IPS-18a (cell line): ENCODE measurements around the gene CBFA2T2.
"Not testable (repeated sequence)": the region's sequence is repeated elsewhere in the genome, so short reads cannot be mapped to it uniquely, and the experiment has no call there.

Experiments
- H3K27ac ChIP-seq: one replicate; pipeline ENCODE4 v1.5.1; 2013; ENCODE audit warnings: low read length
- H3K27me3 ChIP-seq: one replicate; pipeline ENCODE4 v1.6.1; 2013; ENCODE audit warnings: mild to moderate bottlenecking, low read length; ENCODE audit not compliant: control insufficient read depth, insufficient read depth
- H3K36me3 ChIP-seq: one replicate; pipeline ENCODE4 v1.6.1; 2013; ENCODE audit warnings: low read depth, low read length; ENCODE audit not compliant: control insufficient read depth
- H3K4me1 ChIP-seq: one replicate; pipeline ENCODE4 v1.6.1; 2013; ENCODE audit warnings: low read depth, low read length; ENCODE audit not compliant: control insufficient read depth
- H3K4me3 ChIP-seq: one replicate; pipeline ENCODE4 v1.5.1; 2013; ENCODE audit warnings: low read length
- H3K9ac ChIP-seq: one replicate; pipeline ENCODE4 v1.6.1; 2013; ENCODE audit warnings: mild to moderate bottlenecking, low read length, moderate library complexity
- H3K9me3 ChIP-seq: one replicate; pipeline ENCODE4 v1.6.1; 2013; ENCODE audit warnings: low read depth, low read length; ENCODE audit not compliant: control insufficient read depth

The CBFA2T2 gene

GRCh38 chr20:33490934-33491656 is 1.2 kb downstream of the CBFA2T2 start:
- H3K9me3 ChIP-seq, result no peaks in the 10 kb centered on the region
- H3K36me3 ChIP-seq, result no peaks in the 10 kb centered on the region
- peak overlapping the region; percentile 86 for H3K4me3 ChIP-seq
- no peak overlapping the region for H3K27ac ChIP-seq
- peak overlapping the region; percentile 61 for H3K9ac ChIP-seq
- H3K4me1 ChIP-seq, result no peaks in the 10 kb centered on the region
- no peaks in the 10 kb centered on the region for H3K27me3 ChIP-seq

- Histone ChIP-seq H3K9me3 (no peaks in the 10 kb centered on the region), H3K4me3 (no peak overlapping the region), H3K36me3 (no peaks in the 10 kb centered on the region), H3K27me3 (no peaks in the 10 kb centered on the region), H3K9ac (no peak overlapping the region), H3K27ac (no peak overlapping the region), H3K4me1 (no peaks in the 10 kb centered on the region)
Observed at GRCh38 chr20:33493076-33493766, 3.3 kb downstream of the CBFA2T2 start.

GRCh38 chr20:33496776-33497175 is 6.9 kb downstream of the CBFA2T2 start:
- not testable (repeated sequence) for H3K9me3 ChIP-seq, H3K4me3 ChIP-seq, H3K27me3 ChIP-seq, H3K9ac ChIP-seq, H3K27ac ChIP-seq, H3K36me3 ChIP-seq, H3K4me1 ChIP-seq

GRCh38 chr20:33499355-33499754 is 9.5 kb downstream of the CBFA2T2 start:
- H3K36me3 ChIP-seq, result no peaks in the 10 kb centered on the region
- no peak overlapping the region for H3K4me3 ChIP-seq
- H3K27ac ChIP-seq, result no peak overlapping the region
- no peaks in the 10 kb centered on the region for H3K27me3 ChIP-seq
- no peaks in the 10 kb centered on the region for H3K9me3 ChIP-seq
- H3K4me1 ChIP-seq, result no peaks in the 10 kb centered on the region
- H3K9ac ChIP-seq, result no peak overlapping the region

- Histone ChIP-seq H3K27ac (no peak overlapping the region), H3K36me3 (no peaks in the 10 kb centered on the region), H3K4me3 (no peak overlapping the region), H3K4me1 (no peaks in the 10 kb centered on the region), H3K9ac (no peak overlapping the region), H3K27me3 (no peaks in the 10 kb centered on the region), H3K9me3 (no peaks in the 10 kb centered on the region)
Observed at GRCh38 chr20:33501000-33501399, 11.1 kb downstream of the CBFA2T2 start.

GRCh38 chr20:33503564-33503963 is 13.7 kb downstream of the CBFA2T2 start:
- no peaks in the 10 kb centered on the region for H3K4me1 ChIP-seq
- H3K9me3 ChIP-seq, result no peaks in the 10 kb centered on the region
- no peak overlapping the region for H3K4me3 ChIP-seq
- no peaks in the 10 kb centered on the region for H3K27me3 ChIP-seq
- H3K36me3 ChIP-seq, result no peaks in the 10 kb centered on the region
- no peak overlapping the region for H3K9ac ChIP-seq
- no peak overlapping the region for H3K27ac ChIP-seq

- Histone ChIP-seq H3K9ac (no peak overlapping the region), H3K27me3 (no peaks in the 10 kb centered on the region), H3K4me1 (no peaks in the 10 kb centered on the region), H3K36me3 (no peaks in the 10 kb centered on the region), H3K27ac (no peak overlapping the region), H3K4me3 (no peak overlapping the region), H3K9me3 (no peaks in the 10 kb centered on the region)
Observed at GRCh38 chr20:33506576-33506975, 16.7 kb downstream of the CBFA2T2 start.

GRCh38 chr20:33507461-33507860 is 17.6 kb downstream of the CBFA2T2 start:
- Histone ChIP-seq H3K27ac (no peak overlapping the region), H3K27me3 (no peaks in the 10 kb centered on the region), H3K9me3 (no peaks in the 10 kb centered on the region), H3K4me1 (no peaks in the 10 kb centered on the region), H3K9ac (no peak overlapping the region), H3K36me3 (no peaks in the 10 kb centered on the region), H3K4me3 (no peak overlapping the region)

- H3K27ac ChIP-seq, result not testable (repeated sequence)
Observed at GRCh38 chr20:33508015-33508414, 18.1 kb downstream of the CBFA2T2 start.

GRCh38 chr20:33509057-33509456 is 19.2 kb downstream of the CBFA2T2 start:
- H3K9ac ChIP-seq, H3K27me3 ChIP-seq, H3K9me3 ChIP-seq: not testable (repeated sequence)

More at GRCh38 chr20:33508015-33508414, 18.1 kb downstream of the CBFA2T2 start:
- H3K36me3 ChIP-seq, H3K4me3 ChIP-seq, H3K9ac ChIP-seq, H3K9me3 ChIP-seq, H3K27me3 ChIP-seq, H3K4me1 ChIP-seq: not testable (repeated sequence)

GRCh38 chr20:33511876-33512275 is 22.0 kb downstream of the CBFA2T2 start:
- not testable (repeated sequence) for H3K36me3 ChIP-seq, H3K9ac ChIP-seq, H3K4me1 ChIP-seq, H3K27me3 ChIP-seq, H3K27ac ChIP-seq, H3K9me3 ChIP-seq, H3K4me3 ChIP-seq

More at GRCh38 chr20:33509057-33509456, 19.2 kb downstream of the CBFA2T2 start:
- not testable (repeated sequence) for H3K36me3 ChIP-seq, H3K4me3 ChIP-seq, H3K4me1 ChIP-seq, H3K27ac ChIP-seq
